HepG2 (cell line): Measurements from ENCODE around the gene SLC9B2. TPM values are rescaled to one million over a fixed set of nuclear protein-coding genes. Genes with fewer than 3 reads are reported as not detected.

Experiments used
- BRD4 ChIP-seq: sonication (generic); formaldehyde crosslinking; IDR thresholded peaks from 2 replicates; pipeline ENCODE4 v1.4.0; 2020; ENCODE audit warnings: missing genetic modification reagents
- CCDC6 ChIP-seq: sonication (generic); formaldehyde crosslinking; IDR thresholded peaks from 2 replicates; pipeline ENCODE4 v1.8.1; 2022; ENCODE audit warnings: mild to moderate bottlenecking, missing genetic modification reagents, moderate library complexity
- CREM ChIP-seq, 2 experiments: sonication (generic) in 1 of 2; formaldehyde crosslinking in 1 of 2; IDR thresholded peaks; 2 replicates each; pipeline versions ENCODE4 v1.4.0 to v1.6.1; 2016 to 2020; ENCODE audit warnings: antibody characterized with exemption in 1 of 2, mild to moderate bottlenecking in 1 of 2, missing genetic modification reagents in 1 of 2
- ERF ChIP-seq: IDR thresholded peaks from 2 replicates; pipeline ENCODE4 v1.6.1; 2018; ENCODE audit warnings: missing biosample characterization, missing genetic modification reagents
- HDAC1 ChIP-seq: sonication (generic); formaldehyde crosslinking; IDR thresholded peaks from 2 replicates; pipeline ENCODE4 v1.5.1; 2020; ENCODE audit warnings: mild to moderate bottlenecking, missing genetic modification reagents
- HNF4A ChIP-seq: sonication (generic); formaldehyde crosslinking; IDR thresholded peaks from 2 replicates; pipeline ENCODE4 v1.4.0; 2020; ENCODE audit warnings: missing genetic modification reagents
- KDM5A ChIP-seq: fragments of 200-600 bp; sonication (generic); IDR thresholded peaks from 2 replicates; pipeline ENCODE4 v1.7.0; 2018; ENCODE audit warnings: antibody characterized with exemption, mild to moderate bottlenecking, low read length, borderline replicate concordance
- KLF15 ChIP-seq: sonication (generic); formaldehyde crosslinking; IDR thresholded peaks from 2 replicates; pipeline ENCODE4 v1.8.1; 2023; ENCODE audit warnings: borderline replicate concordance, mild to moderate bottlenecking, inconsistent platforms, missing genetic modification reagents, mixed read lengths
- MAFG ChIP-seq: sonication (generic); formaldehyde crosslinking; IDR thresholded peaks from 2 replicates; pipeline ENCODE4 v1.5.1; 2020; ENCODE audit warnings: mild to moderate bottlenecking, missing genetic modification reagents
- MYC ChIP-seq: sonication (generic); formaldehyde crosslinking; IDR thresholded peaks from 2 replicates; pipeline ENCODE4 v1.9.0; 2021; ENCODE audit warnings: missing genetic modification reagents, borderline replicate concordance
- POLR2A ChIP-seq, 2 experiments: IDR thresholded peaks; 2 replicates each; pipeline ENCODE4 v1.6.1; 2011; ENCODE audit warnings: low read depth in 2 of 2, low read length in 2 of 2, mild to moderate bottlenecking in 1 of 2, moderate library complexity in 1 of 2; ENCODE audit not compliant: insufficient read depth in 1 of 2
- RCOR2 ChIP-seq: IDR thresholded peaks from 2 replicates; pipeline ENCODE4 v1.6.1; 2016; ENCODE audit warnings: missing biosample characterization, missing genetic modification reagents
- SOX5 ChIP-seq: IDR thresholded peaks from 2 replicates; pipeline ENCODE4 v1.6.1; 2016; ENCODE audit warnings: borderline replicate concordance
- STAG1 ChIP-seq: sonication (generic); formaldehyde crosslinking; IDR thresholded peaks from 2 replicates; pipeline ENCODE4 v1.4.0; 2020; ENCODE audit warnings: missing genetic modification reagents
- STAT6 ChIP-seq: sonication (generic); formaldehyde crosslinking; IDR thresholded peaks from 2 replicates; pipeline ENCODE4 v1.4.0; 2020; ENCODE audit warnings: missing genetic modification reagents, mild to moderate bottlenecking, borderline replicate concordance
- YEATS2 ChIP-seq: sonication (generic); formaldehyde crosslinking; IDR thresholded peaks from 2 replicates; pipeline ENCODE4 v1.4.0; 2020; ENCODE audit warnings: missing genetic modification reagents, borderline replicate concordance
- YEATS4 ChIP-seq: sonication (generic); formaldehyde crosslinking; IDR thresholded peaks from 2 replicates; pipeline ENCODE4 v1.4.0; 2020; ENCODE audit warnings: missing genetic modification reagents, borderline replicate concordance
- ZBTB1 ChIP-seq: sonication (generic); formaldehyde crosslinking; IDR thresholded peaks from 2 replicates; pipeline ENCODE4 v1.4.0; 2020; ENCODE audit warnings: missing genetic modification reagents, borderline replicate concordance
- ZMYM2 ChIP-seq: sonication (generic); formaldehyde crosslinking; IDR thresholded peaks from 2 replicates; pipeline ENCODE4 v1.8.0; 2022; ENCODE audit warnings: mild to moderate bottlenecking, missing genetic modification reagents
- ZNF24 ChIP-seq: fragments of 450-650 bp; IDR thresholded peaks from 2 replicates; pipeline ENCODE4 v1.6.1; 2017; ENCODE audit warnings: antibody characterized with exemption, mild to moderate bottlenecking
- ZNF331 ChIP-seq: sonication (generic); formaldehyde crosslinking; IDR thresholded peaks from 2 replicates; pipeline ENCODE4 v1.4.0; 2020; ENCODE audit warnings: missing genetic modification reagents
- ZNF468 ChIP-seq: sonication (generic); formaldehyde crosslinking; IDR thresholded peaks from 2 replicates; pipeline ENCODE4 v1.8.0; 2022; ENCODE audit warnings: mild to moderate bottlenecking, moderate library complexity, missing genetic modification reagents
- ZNF577 ChIP-seq: sonication (generic); formaldehyde crosslinking; IDR thresholded peaks from 2 replicates; pipeline ENCODE4 v1.4.0; 2020; ENCODE audit warnings: mild to moderate bottlenecking, low read depth, missing genetic modification reagents, borderline replicate concordance
- ZNF747 ChIP-seq: sonication (generic); formaldehyde crosslinking; IDR thresholded peaks from 2 replicates; pipeline ENCODE4 v1.8.1; 2023; ENCODE audit warnings: missing genetic modification reagents, mild to moderate bottlenecking, borderline replicate concordance
- ZNF800 ChIP-seq: sonication (generic); formaldehyde crosslinking; IDR thresholded peaks from 2 replicates; pipeline ENCODE4 v1.4.0; 2020; ENCODE audit warnings: missing genetic modification reagents
- ZSCAN25 ChIP-seq: sonication (generic); formaldehyde crosslinking; IDR thresholded peaks from 2 replicates; pipeline ENCODE4 v1.8.0; 2022; ENCODE audit warnings: mild to moderate bottlenecking, missing genetic modification reagents
- polyA plus RNA-seq, 8 experiments: library from polyadenylated mRNA; depleted of rRNA in 3 of 8; stranded (reverse) in 7 of 8; unstranded in 1 of 8; fragments of >200 nt; fragmentation: Illumina TruSeq in 4 of 8; extraction: Trizol in 4 of 8; gene quantifications; 2 replicates each; pipeline versions ENCODE4 v1.2.1 to v1.2.3, GENCODE V29; 2011 to 2016; ENCODE audit warnings: low read depth in 4 of 8, missing spikeins in 1 of 8, mixed read lengths in 1 of 8; ENCODE audit not compliant: insufficient read depth in 1 of 8
- total RNA-seq, 5 experiments: library from RNA; depleted of rRNA; stranded (reverse); fragments of >200 nt; fragmentation: Illumina TruSeq; extraction: Trizol; gene quantifications; 2 replicates each; pipeline ENCODE4 v1.2.3, GENCODE V29; 2016; ENCODE audit warnings: low read depth in 1 of 5
- TF ChIP-seq, protein P1 (sequence below): sonication (generic); formaldehyde crosslinking; IDR thresholded peaks from 2 replicates; pipeline ENCODE4 v1.5.1; 2020; ENCODE audit warnings: missing genetic modification reagents, mild to moderate bottlenecking, borderline replicate concordance

Gene SLC9B2
- total and polyA plus RNA-seq, 2 of the 13 experiments (the other 11 are each of a cell fraction or from before 2014, with no cell fraction given) = 23.5 to 38.5 TPM

DNA sequence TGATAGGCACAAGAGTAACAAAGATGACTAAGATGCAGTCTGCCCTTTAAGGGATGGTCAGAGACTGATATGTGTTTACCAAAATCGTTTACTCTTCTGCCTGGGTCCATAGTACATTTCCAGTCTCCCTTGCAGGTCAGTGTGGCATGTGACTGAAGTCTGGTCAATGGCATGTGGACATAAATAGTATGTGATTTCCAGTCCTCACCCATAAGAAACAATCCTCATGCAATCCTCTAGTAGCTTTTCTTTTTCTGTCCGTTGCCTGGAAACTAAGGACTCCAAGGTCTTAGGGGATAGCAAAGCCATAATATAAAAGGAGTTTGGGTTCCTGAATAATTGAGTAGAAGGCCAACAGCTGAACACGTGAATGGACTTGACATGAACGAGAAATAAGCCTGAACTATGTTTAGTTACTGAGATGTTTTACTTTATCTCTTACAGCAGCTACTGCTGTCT lies 1.1 kb downstream of the SLC9B2 start (continued):
- TF ChIP-seq ZNF468 (CRISPR knock-in tag) (no peak), ZNF747 (peak; percentile 65; the same call in 1 of the 2 replicates), STAT6 (CRISPR knock-in tag) (no peak), ZNF24 (0 out of 2 replicates have a peak, but pooled peaks have one; percentile 28), KDM5A (peak; percentile 46; the same call in 1 of the 2 replicates), HDAC1 (CRISPR knock-in tag) (peak; percentile 63), ZMYM2 (CRISPR knock-in tag) (no peak), YEATS4 (CRISPR knock-in tag) (peak; percentile 78), HNF4A (CRISPR knock-in tag) (peak; percentile 98), RCOR2 (CRISPR knock-in tag) (peak; percentile 90), BRD4 (no peak), ERF (CRISPR knock-in tag) (peak; percentile 88), ZNF577 (CRISPR knock-in tag) (no peak), YEATS2 (peak; percentile 69; the same call in 1 of the 2 replicates), MAFG (CRISPR knock-in tag) (no peak), STAG1 (0 out of 2 replicates have a peak, but pooled peaks have one; percentile 3), ZNF331 (CRISPR knock-in tag) (peak; percentile 83), CCDC6 (CRISPR knock-in tag) (peak; percentile 41; the same call in 1 of the 2 replicates), POLR2A (IDR thresholded peaks at IDR 0.05; ENCODE audit: insufficient read depth in 1 of 2, low read depth in 2 of 2, low read length in 2 of 2) (peak; percentile 46 to 79; a peak in 2 of 4 replicates), ZBTB1 (CRISPR knock-in tag) (no peak), ZSCAN25 (CRISPR knock-in tag) (peak; percentile 61; the same call in 1 of the 2 replicates), KLF15 (no peak), SOX5 (CRISPR knock-in tag) (peak; percentile 90), MYC (CRISPR knock-in tag) (peak; percentile 55; the same call in 1 of the 2 replicates), ZNF800 (CRISPR knock-in tag) (peak; percentile 19; the same call in 1 of the 2 replicates), CREM (IDR thresholded peaks at IDR 0.05) (peak; percentile 48), CREM (CRISPR knock-in tag; IDR thresholded peaks at IDR 0.05) (no peak)
- TF ChIP-seq, protein P1, sequence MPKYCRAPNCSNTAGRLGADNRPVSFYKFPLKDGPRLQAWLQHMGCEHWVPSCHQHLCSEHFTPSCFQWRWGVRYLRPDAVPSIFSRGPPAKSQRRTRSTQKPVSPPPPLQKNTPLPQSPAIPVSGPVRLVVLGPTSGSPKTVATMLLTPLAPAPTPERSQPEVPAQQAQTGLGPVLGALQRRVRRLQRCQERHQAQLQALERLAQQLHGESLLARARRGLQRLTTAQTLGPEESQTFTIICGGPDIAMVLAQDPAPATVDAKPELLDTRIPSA = no peak
